ENCODE data around the gene DCAF6.
A peak's percentile ranks its signal among the peaks of the same experiment; 100 is the strongest.
"Not testable (repeated sequence)": the region's sequence is repeated elsewhere in the genome, so short reads cannot be mapped to it uniquely, and the experiment has no call there.

The DCAF6 gene

DNA sequence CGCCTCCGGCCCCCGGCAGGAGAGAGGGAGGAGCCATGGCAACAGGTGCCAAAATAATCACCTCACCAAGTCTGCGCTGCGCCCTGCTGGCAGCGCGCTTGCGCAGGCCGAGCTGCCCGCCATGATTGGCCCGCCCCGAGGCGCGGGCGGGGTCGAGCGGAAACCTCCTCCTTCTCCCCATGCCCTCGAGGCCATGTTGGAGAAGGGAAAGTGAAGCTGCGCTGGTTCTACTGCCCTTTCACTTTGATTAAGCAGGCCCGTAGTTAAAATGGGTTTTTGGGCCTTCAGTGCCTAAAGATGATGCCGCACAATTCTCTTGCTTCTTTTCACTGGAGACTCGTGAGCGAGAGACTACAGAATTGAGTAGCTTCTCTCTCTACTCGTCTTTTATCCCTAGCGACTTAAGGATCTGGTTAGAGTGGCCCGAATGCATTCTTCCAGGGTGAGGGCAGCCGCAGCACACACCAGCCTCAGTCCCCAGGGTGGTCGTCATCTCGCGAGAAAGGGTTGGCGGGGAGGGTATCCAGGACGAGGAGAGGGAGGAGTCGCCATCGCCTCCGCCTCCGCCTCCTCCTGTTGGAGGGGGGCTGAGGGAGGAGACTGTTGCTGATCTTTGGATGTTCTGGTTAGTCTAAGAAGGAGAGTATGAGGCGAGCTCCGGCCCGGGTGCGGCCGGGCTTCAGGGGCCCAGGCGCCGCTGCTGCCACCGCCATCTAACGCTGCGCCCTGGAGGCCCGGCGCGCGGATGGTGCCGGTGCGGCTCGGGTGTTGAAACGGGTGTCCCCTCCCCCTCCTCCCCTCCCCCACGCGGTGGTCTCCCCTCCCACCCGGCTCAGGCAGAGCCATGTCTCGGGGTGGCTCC is at the start of gene DCAF6:
DCAF6 (plus strand) TSS at position 616 of the 862 bp plus-strand sequence; CDS start at position 845, 229 bp downstream.
- DNase-seq (ENCODE audit: low read depth): peak; percentile 95
- H3K4me3 ChIP-seq (ENCODE audit: low read length): peak within 1 kb of the TSS; percentile 89
- TF ChIP-seq CTCF (conservative IDR thresholded peaks at IDR 0.05; ENCODE audit: low read depth, low read length): no peak

GRCh38 chr1:167887187-167887586 is 49.3 kb upstream of the DCAF6 start:
- not testable (repeated sequence) for H3K4me3 ChIP-seq (ENCODE audit: low read length); DNase-seq (ENCODE audit: low read depth)

GRCh38 chr1:167890400-167890799 is 46.1 kb upstream of the DCAF6 start:
- no peak overlapping the region for H3K4me3 ChIP-seq (ENCODE audit: low read length)
- no peak for DNase-seq (ENCODE audit: low read depth)
- TF ChIP-seq CTCF (conservative IDR thresholded peaks at IDR 0.05; ENCODE audit: low read depth, low read length): no peak

- no peak overlapping the region for H3K4me3 ChIP-seq (ENCODE audit: low read length)
- DNase-seq (ENCODE audit: low read depth): no peak
- TF ChIP-seq CTCF (conservative IDR thresholded peaks at IDR 0.05; ENCODE audit: low read depth, low read length): no peak
Observed at GRCh38 chr1:167893798-167894197, 42.7 kb upstream of the DCAF6 start.

- no peak for TF ChIP-seq CTCF (conservative IDR thresholded peaks at IDR 0.05; ENCODE audit: low read depth, low read length)
- no peak for DNase-seq (ENCODE audit: low read depth)
- no peak overlapping the region for H3K4me3 ChIP-seq (ENCODE audit: low read length)
Observed at GRCh38 chr1:167898578-167899222, 37.8 kb upstream of the DCAF6 start.

DNA sequence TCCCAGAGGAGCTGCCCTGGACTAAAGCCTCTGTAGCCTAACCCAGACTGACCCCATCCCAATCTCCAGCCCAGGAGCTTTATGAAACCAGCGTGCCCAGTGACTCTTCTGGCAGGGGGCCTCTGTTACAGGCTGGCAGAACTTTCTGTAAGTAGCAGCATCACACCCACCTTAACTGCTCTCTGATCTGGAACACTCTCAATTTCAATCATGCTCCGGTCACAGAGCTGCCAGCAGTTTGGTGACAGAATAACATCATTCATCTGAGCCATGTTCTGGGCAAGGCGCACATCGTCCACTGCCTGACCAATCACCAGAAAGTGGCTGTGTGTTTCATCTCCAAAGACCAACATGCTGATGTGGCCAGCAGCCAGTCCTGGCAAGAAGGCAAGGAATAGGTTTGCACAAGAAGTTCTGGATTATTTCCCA is 37.2 kb upstream of the DCAF6 start:
- H3K4me3 ChIP-seq (ENCODE audit: low read length): no peak overlapping the region
- DNase-seq (ENCODE audit: low read depth): no peak
- no peak for TF ChIP-seq CTCF (conservative IDR thresholded peaks at IDR 0.05; ENCODE audit: low read depth, low read length)

DNA sequence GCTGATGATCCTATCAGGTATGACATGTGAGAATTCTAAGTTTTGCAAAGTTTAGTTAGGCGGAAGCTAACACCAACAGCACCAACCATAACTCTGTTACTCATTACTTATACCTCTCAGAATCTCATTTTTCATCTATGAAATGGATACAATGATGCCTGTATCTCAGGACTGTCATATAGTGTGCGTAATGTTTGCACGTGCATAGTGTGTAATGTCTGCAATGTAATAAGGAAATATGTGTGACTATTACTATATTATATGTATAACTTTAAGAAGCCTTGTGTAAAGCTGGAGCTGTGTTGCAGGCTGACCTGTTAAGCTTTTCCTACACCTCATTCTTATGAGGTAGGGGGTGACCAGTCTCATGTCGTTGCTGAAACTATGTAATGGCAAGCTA is 35.6 kb upstream of the DCAF6 start:
- no peak for TF ChIP-seq CTCF (conservative IDR thresholded peaks at IDR 0.05; ENCODE audit: low read depth, low read length)
- H3K4me3 ChIP-seq (ENCODE audit: low read length): no peak overlapping the region
- no peak for DNase-seq (ENCODE audit: low read depth)
